ENCODE data around the gene GAN. TPM values are rescaled to one million over a fixed set of nuclear protein-coding genes. Genes with fewer than 3 reads are reported as not detected.
"Not testable (repeated sequence)": the region's sequence is repeated elsewhere in the genome, so short reads cannot be mapped to it uniquely, and the experiment has no call there.

Gene GAN
- total RNA-seq, 3 donors from 2014 or later, result 12.8 to 15.6 (median 14.4) TPM

GRCh38 chr16:81318711-81319110 is 3.9 kb downstream of the GAN start:
- H3K9me3 Mint-ChIP-seq, result no peaks in the 10 kb centered on the region
- ATAC-seq (no peak), DNase-seq (no peak)
- no peak overlapping the region for H3K4me3 Mint-ChIP-seq
- H3K36me3 Mint-ChIP-seq (ENCODE audit: insufficient read depth), result no peaks in the 10 kb centered on the region
- H3K4me1 Mint-ChIP-seq (ENCODE audit: low read depth), result peaks cover 45% of the 10 kb centered on the region
- no peaks in the 10 kb centered on the region for H3K27me3 Mint-ChIP-seq (ENCODE audit: low read depth)

- no peak for ATAC-seq
- peaks cover under 1% of the 10 kb centered on the region for H3K36me3 Mint-ChIP-seq (ENCODE audit: insufficient read depth)
- no peaks in the 10 kb centered on the region for H3K27me3 Mint-ChIP-seq (ENCODE audit: low read depth)
- DNase-seq, result no peak
- no peaks in the 10 kb centered on the region for H3K9me3 Mint-ChIP-seq
- H3K4me3 Mint-ChIP-seq, result no peak overlapping the region
- peaks cover 39% of the 10 kb centered on the region for H3K4me1 Mint-ChIP-seq (ENCODE audit: low read depth)
Measured at GRCh38 chr16:81319221-81319912, 4.6 kb downstream of the GAN start.

GRCh38 chr16:81321039-81321438 is 6.3 kb downstream of the GAN start:
- no peaks in the 10 kb centered on the region for H3K9me3 Mint-ChIP-seq
- H3K4me1 Mint-ChIP-seq (ENCODE audit: low read depth), result peaks cover 32% of the 10 kb centered on the region
- ATAC-seq, result no peak
- peaks cover 12% of the 10 kb centered on the region for H3K36me3 Mint-ChIP-seq (ENCODE audit: insufficient read depth)
- DNase-seq, result no peak
- no peaks in the 10 kb centered on the region for H3K27me3 Mint-ChIP-seq (ENCODE audit: low read depth)
- no peak overlapping the region for H3K4me3 Mint-ChIP-seq

GRCh38 chr16:81321536-81321935 is 6.8 kb downstream of the GAN start:
- no peak overlapping the region for H3K4me3 Mint-ChIP-seq
- H3K27me3 Mint-ChIP-seq (ENCODE audit: low read depth), result no peaks in the 10 kb centered on the region
- H3K9me3 Mint-ChIP-seq, result no peaks in the 10 kb centered on the region
- DNase-seq (no peak), ATAC-seq (no peak)
- H3K36me3 Mint-ChIP-seq (ENCODE audit: insufficient read depth), result peaks cover 12% of the 10 kb centered on the region
- H3K4me1 Mint-ChIP-seq (ENCODE audit: low read depth), result peaks cover 29% of the 10 kb centered on the region

DNA sequence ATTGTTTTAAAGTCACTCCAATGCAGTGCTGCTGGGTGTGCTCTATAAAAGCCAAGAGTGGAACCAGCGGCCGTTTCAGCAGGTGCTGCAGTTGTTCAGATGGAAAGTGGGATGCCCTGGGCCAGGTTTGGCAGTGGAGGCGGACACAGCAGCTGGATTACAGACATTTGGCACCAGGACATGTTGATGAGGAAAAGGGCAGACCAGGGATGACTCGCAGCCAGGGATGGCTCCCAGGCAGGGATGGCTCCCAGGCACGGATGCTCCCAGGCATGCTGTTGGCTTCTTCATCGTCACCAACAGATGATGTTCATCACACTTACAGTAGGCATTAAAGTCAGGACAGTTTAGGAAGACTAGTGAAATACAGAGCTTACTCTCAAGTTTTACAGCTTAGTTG is 10.0 kb downstream of the GAN start:
- Mint-ChIP-seq H3K27me3 (ENCODE audit: low read depth) (no peaks in the 10 kb centered on the region), H3K36me3 (ENCODE audit: insufficient read depth) (peaks cover 12% of the 10 kb centered on the region), H3K9me3 (no peaks in the 10 kb centered on the region), H3K4me3 (no peak overlapping the region), H3K4me1 (ENCODE audit: low read depth) (peaks cover 12% of the 10 kb centered on the region)
- ATAC-seq, result no peak
- DNase-seq, result no peak

GRCh38 chr16:81327011-81327410 is 12.2 kb downstream of the GAN start:
- DNase-seq, result no peak
- H3K4me3 Mint-ChIP-seq, result no peak overlapping the region
- no peaks in the 10 kb centered on the region for H3K9me3 Mint-ChIP-seq
- peaks cover 12% of the 10 kb centered on the region for H3K36me3 Mint-ChIP-seq (ENCODE audit: insufficient read depth)
- ATAC-seq, result no peak
- H3K27me3 Mint-ChIP-seq (ENCODE audit: low read depth), result no peaks in the 10 kb centered on the region
- no peaks in the 10 kb centered on the region for H3K4me1 Mint-ChIP-seq (ENCODE audit: low read depth)

DNA sequence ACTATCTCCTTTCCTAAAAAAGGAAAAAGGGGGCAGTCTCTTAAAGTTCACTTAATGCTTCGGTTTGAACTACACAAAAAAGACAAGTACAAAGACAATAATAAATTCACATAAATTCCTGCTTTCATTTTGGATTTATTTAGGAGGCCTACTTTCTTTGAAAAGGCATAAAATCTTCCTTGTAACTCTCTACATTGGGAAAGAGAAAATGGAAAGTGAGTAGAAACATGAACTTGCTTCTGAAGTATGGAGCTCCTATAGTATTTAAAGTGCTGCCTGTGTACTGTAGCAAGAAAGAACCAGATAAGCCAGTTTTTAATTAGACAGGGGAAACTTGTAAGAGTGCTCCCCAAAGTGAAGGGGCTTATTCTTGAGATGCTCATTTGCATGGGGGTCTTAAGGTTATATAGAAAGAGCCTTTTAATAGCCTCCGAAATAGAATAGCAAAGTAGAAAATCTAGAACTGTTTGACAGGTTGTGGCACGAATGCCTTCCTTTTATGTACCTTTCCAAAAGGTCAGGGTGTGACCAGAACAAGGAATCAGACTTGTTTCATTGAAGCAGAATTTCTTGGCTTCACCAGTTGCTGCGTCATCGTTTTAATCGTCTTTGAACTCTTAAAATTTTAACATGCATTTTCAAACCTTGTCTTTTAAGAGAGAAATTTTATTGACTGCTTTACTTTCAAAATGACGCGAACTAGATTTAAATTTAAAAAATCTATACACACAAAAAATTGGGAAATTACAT is 12.9 kb downstream of the GAN start:
- ATAC-seq, result no peak
- DNase-seq, result no peak
- Mint-ChIP-seq H3K36me3 (ENCODE audit: insufficient read depth) (peaks cover 15% of the 10 kb centered on the region), H3K4me3 (no peak overlapping the region), H3K27me3 (ENCODE audit: low read depth) (no peaks in the 10 kb centered on the region), H3K4me1 (ENCODE audit: low read depth) (peaks cover 3% of the 10 kb centered on the region), H3K9me3 (no peaks in the 10 kb centered on the region)

DNA sequence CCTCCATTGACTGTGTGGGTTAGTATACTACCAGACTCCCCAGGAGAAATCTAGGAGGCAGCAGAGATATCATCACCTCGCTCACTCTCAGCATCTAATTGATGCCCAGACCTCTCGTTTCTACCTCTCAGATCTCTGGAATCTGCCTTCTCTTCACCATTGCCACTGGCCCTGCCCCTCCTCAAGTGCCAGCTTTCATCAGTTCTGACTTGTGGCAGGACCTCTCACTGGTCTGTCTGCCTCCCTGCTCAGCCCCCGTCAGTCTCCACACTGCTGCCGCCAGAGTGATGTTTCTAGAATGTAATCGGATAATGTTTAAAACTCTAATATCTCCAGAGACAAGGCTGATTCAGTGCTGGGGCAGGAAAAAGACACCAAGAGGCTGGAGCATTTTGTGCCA is 15.2 kb downstream of the GAN start:
- Mint-ChIP-seq H3K4me3 (no peak overlapping the region), H3K4me1 (ENCODE audit: low read depth) (peaks cover 5% of the 10 kb centered on the region), H3K9me3 (no peaks in the 10 kb centered on the region), H3K36me3 (ENCODE audit: insufficient read depth) (peaks cover 12% of the 10 kb centered on the region), H3K27me3 (ENCODE audit: low read depth) (no peaks in the 10 kb centered on the region)
- no peak for ATAC-seq
- DNase-seq, result no peak

DNA sequence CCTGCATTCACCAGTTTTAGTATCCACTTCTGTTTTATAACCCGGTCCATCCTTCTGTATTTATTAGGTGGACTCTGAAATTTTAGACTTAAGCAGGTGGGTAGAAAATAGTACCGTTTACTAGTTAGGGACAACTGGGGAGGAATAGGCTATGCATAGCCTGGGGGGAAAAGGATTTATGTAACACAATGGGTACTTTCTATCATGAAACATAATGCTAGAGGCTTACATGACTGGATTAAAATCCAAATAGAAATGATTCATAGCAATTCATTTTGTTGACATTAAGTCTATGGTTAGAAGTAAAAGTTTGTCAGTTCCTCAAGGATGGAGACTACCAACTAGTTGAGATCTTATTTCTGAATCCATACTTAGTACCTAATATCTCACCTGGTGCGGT is 18.6 kb downstream of the GAN start:
- no peak for ATAC-seq
- no peak for DNase-seq
- no peaks in the 10 kb centered on the region for H3K9me3 Mint-ChIP-seq
- no peak overlapping the region for H3K4me3 Mint-ChIP-seq
- H3K4me1 Mint-ChIP-seq (ENCODE audit: low read depth), result peaks cover 15% of the 10 kb centered on the region
- no peaks in the 10 kb centered on the region for H3K27me3 Mint-ChIP-seq (ENCODE audit: low read depth)
- H3K36me3 Mint-ChIP-seq (ENCODE audit: insufficient read depth), result peaks cover 10% of the 10 kb centered on the region

DNA sequence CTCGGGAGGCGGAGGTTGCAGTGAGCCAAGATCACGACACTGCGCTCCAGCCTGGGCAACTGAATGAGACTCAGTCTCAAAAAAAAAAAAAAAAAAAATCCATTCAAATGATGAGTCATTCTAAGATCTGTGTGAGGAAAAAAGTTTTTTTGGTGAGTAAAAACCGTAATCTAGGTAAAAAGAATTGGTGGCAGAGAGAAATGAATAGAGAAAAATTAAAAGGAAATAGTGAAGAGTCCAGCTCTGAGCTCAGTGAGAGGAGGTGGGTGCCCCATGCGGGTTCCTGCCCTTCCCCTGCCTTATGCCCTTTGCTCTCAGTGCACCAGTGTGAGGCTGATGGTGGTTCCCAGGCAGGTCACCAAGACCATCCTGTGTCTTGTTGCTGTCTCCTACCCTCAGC is 20.9 kb downstream of the GAN start:
- Mint-ChIP-seq H3K36me3 (ENCODE audit: insufficient read depth) (peaks cover 15% of the 10 kb centered on the region), H3K4me3 (no peak overlapping the region), H3K4me1 (ENCODE audit: low read depth) (peaks cover 15% of the 10 kb centered on the region), H3K27me3 (ENCODE audit: low read depth) (no peaks in the 10 kb centered on the region), H3K9me3 (no peaks in the 10 kb centered on the region)
- DNase-seq, result no peak
- peak; percentile 86 for ATAC-seq

- Mint-ChIP-seq H3K4me1 (ENCODE audit: low read depth) (peaks cover 15% of the 10 kb centered on the region), H3K9me3 (peaks cover under 1% of the 10 kb centered on the region), H3K4me3 (no peak overlapping the region), H3K27me3 (ENCODE audit: low read depth) (no peaks in the 10 kb centered on the region), H3K36me3 (ENCODE audit: insufficient read depth) (peaks cover 18% of the 10 kb centered on the region)
- ATAC-seq, result no peak
- DNase-seq, result no peak
Measured at GRCh38 chr16:81337097-81337496, 22.3 kb downstream of the GAN start.

DNA sequence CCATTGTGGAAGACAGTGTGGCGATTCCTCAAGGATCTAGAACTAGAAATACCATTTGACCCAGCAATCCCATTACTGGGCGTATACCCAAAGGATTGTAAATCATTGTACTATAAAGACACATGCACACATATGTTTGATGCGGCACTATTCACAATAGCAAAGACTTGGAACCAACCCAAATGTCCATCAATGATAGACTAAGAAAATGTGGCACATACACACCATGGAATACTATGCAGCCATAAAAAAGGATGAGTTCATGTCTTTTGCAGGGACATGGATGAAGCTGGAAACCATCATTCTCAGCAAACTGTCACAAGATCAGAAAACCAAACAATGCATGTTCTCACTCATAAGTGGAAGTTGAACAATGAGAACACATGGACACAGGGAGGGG is 30.4 kb downstream of the GAN start:
- not testable (repeated sequence) for ATAC-seq; H3K27me3 Mint-ChIP-seq (ENCODE audit: low read depth); H3K4me3 Mint-ChIP-seq; DNase-seq; H3K4me1 Mint-ChIP-seq (ENCODE audit: low read depth)
- peaks cover 29% of the 10 kb centered on the region for H3K9me3 Mint-ChIP-seq
- H3K36me3 Mint-ChIP-seq (ENCODE audit: insufficient read depth), result peaks cover 16% of the 10 kb centered on the region

DNA sequence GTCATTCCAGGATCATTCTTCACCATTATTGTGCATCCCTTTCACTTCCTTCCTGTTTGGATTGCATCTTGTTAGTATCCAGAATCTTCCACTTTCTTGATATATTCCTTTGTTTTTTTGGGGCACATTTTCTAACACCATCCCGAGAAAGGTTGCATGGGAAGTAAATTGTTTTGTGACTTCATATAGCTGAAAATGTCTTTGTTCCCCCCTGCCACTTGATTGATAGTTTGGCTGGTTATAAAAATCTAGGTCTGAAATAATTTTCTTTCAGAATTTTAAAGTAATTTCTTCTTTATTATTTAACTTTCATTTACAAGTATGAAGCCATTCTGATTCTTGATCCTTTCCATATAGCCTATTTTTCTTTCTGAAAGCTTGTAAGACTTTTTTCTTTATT is 32.7 kb downstream of the GAN start:
- Mint-ChIP-seq H3K27me3 (ENCODE audit: low read depth) (no peaks in the 10 kb centered on the region), H3K36me3 (ENCODE audit: insufficient read depth) (peaks cover 21% of the 10 kb centered on the region), H3K4me3 (no peak overlapping the region), H3K9me3 (peaks cover 25% of the 10 kb centered on the region), H3K4me1 (ENCODE audit: low read depth) (peaks cover 3% of the 10 kb centered on the region)
- DNase-seq, result no peak
- no peak for ATAC-seq

DNA sequence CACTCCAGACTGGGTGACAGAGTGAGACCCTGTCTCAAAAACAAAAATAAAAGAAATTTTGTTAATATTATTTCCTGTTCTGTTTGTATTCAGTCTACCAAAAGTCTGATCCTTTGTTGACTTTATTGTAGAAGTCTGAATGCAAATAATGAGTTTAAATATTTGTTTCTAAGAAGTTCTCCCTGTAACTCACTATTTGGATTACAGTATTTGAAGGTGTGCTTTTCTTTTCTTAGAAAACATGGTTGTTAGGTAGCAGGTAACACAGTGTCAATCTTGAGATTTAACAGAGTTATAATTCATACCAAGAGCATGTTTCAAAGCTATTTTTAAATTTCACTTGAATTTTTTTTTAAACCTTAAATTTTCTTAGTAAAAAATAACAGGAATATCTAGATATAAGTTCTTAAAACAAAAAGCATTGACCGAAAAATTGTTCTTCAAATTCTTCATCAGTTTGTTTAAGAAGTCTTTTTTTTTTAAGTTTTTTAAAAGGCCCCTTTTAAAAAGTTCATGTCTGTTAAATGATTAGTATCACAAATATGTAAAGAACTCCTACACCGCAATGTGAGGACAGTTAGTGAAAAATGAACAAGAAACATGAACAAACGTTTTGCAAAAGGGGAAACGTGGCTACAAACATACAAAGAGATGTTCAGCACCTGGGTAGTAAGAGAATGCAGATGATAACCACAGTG is 35.0 kb downstream of the GAN start:
- Mint-ChIP-seq H3K4me1 (ENCODE audit: low read depth) (peaks cover 7% of the 10 kb centered on the region), H3K4me3 (no peak overlapping the region), H3K9me3 (peaks cover 22% of the 10 kb centered on the region), H3K27me3 (ENCODE audit: low read depth) (no peaks in the 10 kb centered on the region), H3K36me3 (ENCODE audit: insufficient read depth) (peaks cover 27% of the 10 kb centered on the region)
- DNase-seq (no peak), ATAC-seq (no peak)

- H3K4me1 Mint-ChIP-seq (ENCODE audit: low read depth), result peaks cover 7% of the 10 kb centered on the region
- H3K4me3 Mint-ChIP-seq, result no peak overlapping the region
- ATAC-seq (no peak), DNase-seq (no peak)
- peaks cover 22% of the 10 kb centered on the region for H3K9me3 Mint-ChIP-seq
- H3K27me3 Mint-ChIP-seq (ENCODE audit: low read depth), result no peaks in the 10 kb centered on the region
- H3K36me3 Mint-ChIP-seq (ENCODE audit: insufficient read depth), result peaks cover 27% of the 10 kb centered on the region
Measured at GRCh38 chr16:81350306-81350615, 35.5 kb downstream of the GAN start.
